Vagina (tissue), 2 donors: ENCODE data around the gene EFCAB11.

ENCODE experiments used
- POLR2A ChIP-seq, 2 donors: fragments of 450-650 bp; IDR thresholded peaks; one replicate each; pipeline ENCODE4 v1.6.1; 2017; ENCODE audit warnings: antibody characterized with exemption in 2 of 2, mild to moderate bottlenecking in 2 of 2, moderate library complexity in 2 of 2
- POLR2AphosphoS5 ChIP-seq, 2 donors: sonication (generic); formaldehyde crosslinking; IDR thresholded peaks; one replicate each; pipeline ENCODE4 v1.9.0; 2017; ENCODE audit warnings: antibody characterized with exemption in 2 of 2, mild to moderate bottlenecking in 2 of 2, low read depth in 1 of 2; ENCODE audit not compliant: insufficient read depth in 1 of 2

DNA sequence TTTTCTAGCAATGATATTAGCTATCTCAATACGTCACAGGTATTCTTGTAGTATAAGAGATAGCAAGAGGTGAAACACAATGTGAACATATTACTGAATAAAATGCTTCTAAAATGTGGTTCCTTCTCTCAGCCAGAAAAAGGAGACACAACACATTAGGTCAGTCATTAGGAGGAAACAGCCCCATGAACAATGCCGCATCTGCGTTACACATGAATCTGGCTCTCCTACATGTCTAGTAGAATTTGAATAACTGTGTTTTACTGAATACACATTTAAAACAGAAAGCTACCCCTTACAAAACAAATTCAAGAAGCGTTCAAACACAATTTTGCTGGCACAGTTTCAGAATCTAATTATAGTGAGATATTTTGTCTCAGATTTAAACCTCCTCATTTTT, 51.6 kb downstream of the EFCAB11 start:
- TF ChIP-seq POLR2AphosphoS5 (IDR thresholded peaks at IDR 0.05; ENCODE audit: insufficient read depth in 1 of 2, low read depth in 1 of 2) (no peak), POLR2A (IDR thresholded peaks at IDR 0.05) (no peak)
